OCI-LY1 (cell line): ENCODE measurements around the gene STAM2.

Experiments used
- CTCF ChIP-seq: fragments of 200-600 bp; sonication (generic), shearing (Covaris generic); IDR thresholded peaks from 2 replicates; pipeline ENCODE4 v1.5.1; 2017; ENCODE audit warnings: mild to moderate bottlenecking, antibody characterized with exemption, low read length, moderate library complexity, mixed read lengths
- EZH2 ChIP-seq: fragments of 200-600 bp; sonication (generic), shearing (Covaris generic); IDR thresholded peaks from 2 replicates; pipeline ENCODE4 v1.8.0; 2017; ENCODE audit warnings: borderline replicate concordance, mixed run types, mild to moderate bottlenecking, antibody characterized with exemption, low read length, moderate library complexity, mixed read lengths

- no peak for TF ChIP-seq CTCF
- TF ChIP-seq EZH2 = no peak
These were observed 13.4 kb downstream of the STAM2 start for GRCh38 chr2:152162141-152162540.
